ENCODE results near the gene SDHAF2. TPM values are rescaled to one million over a fixed set of nuclear protein-coding genes. Genes with fewer than 3 reads are reported as not detected.

The SDHAF2 gene
- total RNA-seq, 2 donors from 2014 or later: 41.4 to 45.4 TPM

DNA sequence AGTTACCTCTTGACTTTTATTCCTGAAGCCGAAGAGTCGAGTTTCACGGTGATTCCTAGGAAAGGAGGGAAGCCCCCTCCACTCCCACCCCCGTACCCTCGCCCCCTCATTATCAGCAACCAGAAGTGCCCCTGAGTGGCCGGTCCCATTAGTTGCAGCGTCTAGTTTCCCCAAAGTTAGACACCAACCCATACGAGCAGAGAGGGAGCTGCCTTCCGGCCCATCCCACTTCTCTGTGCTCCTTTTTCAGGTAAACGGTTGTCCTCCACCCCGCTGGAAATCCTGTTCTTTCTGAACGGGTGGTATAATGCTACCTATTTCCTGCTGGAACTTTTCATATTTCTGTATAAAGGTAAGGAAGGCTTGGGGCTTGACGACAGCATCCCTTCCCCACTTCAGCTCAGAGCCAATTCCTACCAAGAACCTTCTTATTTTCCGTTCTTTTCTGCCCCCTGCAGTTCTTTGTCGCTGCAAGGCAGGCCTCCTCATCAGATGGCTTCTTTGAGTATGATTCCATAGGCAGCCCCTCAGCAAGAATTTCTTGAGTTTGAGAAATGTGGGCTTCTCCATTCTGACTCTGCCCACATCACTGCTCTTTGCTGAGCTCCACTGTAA, 36.8 kb upstream of the SDHAF2 start:
- Mint-ChIP-seq H3K36me3 (ENCODE audit: low read depth) (peaks cover 37% of the 10 kb centered on the region), H3K9me3 (peaks cover 18% of the 10 kb centered on the region), H3K4me3 (peak overlapping the region; percentile 92), H3K4me1 (peaks cover 13% of the 10 kb centered on the region), H3K27me3 (ENCODE audit: insufficient read depth) (peaks cover 10% of the 10 kb centered on the region), H3K27ac (peak overlapping the region; percentile 93)
- Histone ChIP-seq H3K4me3 (ENCODE audit: low read length) (peak overlapping the region; percentile 95), H3K27me3 (ENCODE audit: control insufficient read depth, insufficient read depth, low read length, poor library complexity, severe bottlenecking) (no peaks in the 10 kb centered on the region), H3K9ac (ENCODE audit: extremely low read depth, low read length, poor library complexity, severe bottlenecking) (peak overlapping the region; percentile 59), H3K27ac (ENCODE audit: low read depth, low read length) (no peak overlapping the region), H3K9me3 (ENCODE audit: control insufficient read depth, low read length) (peaks cover 4% of the 10 kb centered on the region), H3K36me3 (ENCODE audit: control insufficient read depth, insufficient read depth, low read length) (peaks cover 23% of the 10 kb centered on the region), H3K4me1 (ENCODE audit: control insufficient read depth, insufficient read depth, low read length) (no peaks in the 10 kb centered on the region)
- peak; percentile 60 for DNase-seq
- TF ChIP-seq, protein P1, sequence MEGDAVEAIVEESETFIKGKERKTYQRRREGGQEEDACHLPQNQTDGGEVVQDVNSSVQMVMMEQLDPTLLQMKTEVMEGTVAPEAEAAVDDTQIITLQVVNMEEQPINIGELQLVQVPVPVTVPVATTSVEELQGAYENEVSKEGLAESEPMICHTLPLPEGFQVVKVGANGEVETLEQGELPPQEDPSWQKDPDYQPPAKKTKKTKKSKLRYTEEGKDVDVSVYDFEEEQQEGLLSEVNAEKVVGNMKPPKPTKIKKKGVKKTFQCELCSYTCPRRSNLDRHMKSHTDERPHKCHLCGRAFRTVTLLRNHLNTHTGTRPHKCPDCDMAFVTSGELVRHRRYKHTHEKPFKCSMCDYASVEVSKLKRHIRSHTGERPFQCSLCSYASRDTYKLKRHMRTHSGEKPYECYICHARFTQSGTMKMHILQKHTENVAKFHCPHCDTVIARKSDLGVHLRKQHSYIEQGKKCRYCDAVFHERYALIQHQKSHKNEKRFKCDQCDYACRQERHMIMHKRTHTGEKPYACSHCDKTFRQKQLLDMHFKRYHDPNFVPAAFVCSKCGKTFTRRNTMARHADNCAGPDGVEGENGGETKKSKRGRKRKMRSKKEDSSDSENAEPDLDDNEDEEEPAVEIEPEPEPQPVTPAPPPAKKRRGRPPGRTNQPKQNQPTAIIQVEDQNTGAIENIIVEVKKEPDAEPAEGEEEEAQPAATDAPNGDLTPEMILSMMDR (conservative IDR thresholded peaks at IDR 0.05): peak; percentile 29
- 7 to 14% methylated on average over 5 to 15 of the region's 15 CpGs for WGBS, 2 experiments (ENCODE audit: insufficient coverage in 1 of 2, insufficient read length in 1 of 2)

- H3K9me3 ChIP-seq (ENCODE audit: control insufficient read depth, low read length): no peaks in the 10 kb centered on the region
- H3K4me3 Mint-ChIP-seq: no peak overlapping the region
- peaks cover 52% of the 10 kb centered on the region for H3K36me3 Mint-ChIP-seq (ENCODE audit: low read depth)
- TF ChIP-seq, protein P1 (conservative IDR thresholded peaks at IDR 0.05): no peak
- no peak overlapping the region for H3K4me3 ChIP-seq (ENCODE audit: low read length)
- H3K27ac ChIP-seq (ENCODE audit: low read depth, low read length): peak overlapping the region; percentile 18
- H3K27me3 ChIP-seq (ENCODE audit: control insufficient read depth, insufficient read depth, low read length, poor library complexity, severe bottlenecking): no peaks in the 10 kb centered on the region
- no peak for DNase-seq
- H3K4me1 ChIP-seq (ENCODE audit: control insufficient read depth, insufficient read depth, low read length): no peaks in the 10 kb centered on the region
- H3K27ac Mint-ChIP-seq: no peak overlapping the region
- peaks cover 1% of the 10 kb centered on the region for H3K4me1 Mint-ChIP-seq
- 92 to 95% methylated on average over 2 of the region's 2 CpGs for WGBS, 2 experiments (ENCODE audit: insufficient coverage in 1 of 2, insufficient read length in 1 of 2)
- no peak overlapping the region for H3K9ac ChIP-seq (ENCODE audit: extremely low read depth, low read length, poor library complexity, severe bottlenecking)
- H3K27me3 Mint-ChIP-seq (ENCODE audit: insufficient read depth): no peaks in the 10 kb centered on the region
- H3K9me3 Mint-ChIP-seq: no peaks in the 10 kb centered on the region
- H3K36me3 ChIP-seq (ENCODE audit: control insufficient read depth, insufficient read depth, low read length): peaks cover 60% of the 10 kb centered on the region
Observed at GRCh38 chr11:61401173-61401572, 28.8 kb upstream of the SDHAF2 start.

- Mint-ChIP-seq H3K9me3 (no peaks in the 10 kb centered on the region), H3K36me3 (ENCODE audit: low read depth) (peaks cover 53% of the 10 kb centered on the region), H3K4me3 (no peak overlapping the region), H3K4me1 (peaks cover 1% of the 10 kb centered on the region), H3K27me3 (ENCODE audit: insufficient read depth) (no peaks in the 10 kb centered on the region), H3K27ac (no peak overlapping the region)
- H3K9ac ChIP-seq (ENCODE audit: extremely low read depth, low read length, poor library complexity, severe bottlenecking): no peak overlapping the region
- WGBS, 2 experiments (ENCODE audit: insufficient coverage in 1 of 2, insufficient read length in 1 of 2): 97 to 100% methylated on average over 2 of the region's 2 CpGs
- no peaks in the 10 kb centered on the region for H3K4me1 ChIP-seq (ENCODE audit: control insufficient read depth, insufficient read depth, low read length)
- no peaks in the 10 kb centered on the region for H3K27me3 ChIP-seq (ENCODE audit: control insufficient read depth, insufficient read depth, low read length, poor library complexity, severe bottlenecking)
- peaks cover 63% of the 10 kb centered on the region for H3K36me3 ChIP-seq (ENCODE audit: control insufficient read depth, insufficient read depth, low read length)
- no peak overlapping the region for H3K4me3 ChIP-seq (ENCODE audit: low read length)
- no peak for DNase-seq
- H3K9me3 ChIP-seq (ENCODE audit: control insufficient read depth, low read length): no peaks in the 10 kb centered on the region
- H3K27ac ChIP-seq (ENCODE audit: low read depth, low read length): no peak overlapping the region
- TF ChIP-seq, protein P1 (conservative IDR thresholded peaks at IDR 0.05): no peak
Observed at GRCh38 chr11:61401573-61401972, 28.4 kb upstream of the SDHAF2 start.

Measured in endodermal cell (in vitro differentiated cells).